Esophagus squamous epithelium (tissue), 5 donors: Measurements from ENCODE around the gene LRRC17. TPM values are rescaled to one million over a fixed set of nuclear protein-coding genes. Genes with fewer than 3 reads are reported as not detected.

Experiments
- DNase-seq: peaks from one replicate; lab custom pipeline; 2025; lab: John Stamatoyannopoulos, UW
- H3K27ac ChIP-seq, 4 donors: fragments of 200-600 bp; sonication (generic); one replicate each; pipeline ENCODE4 v1.5.1; 2016 to 2019; ENCODE audit warnings: mild to moderate bottlenecking in 1 of 4
- H3K27me3 ChIP-seq, 4 donors: fragments of 200-600 bp; sonication (generic); 1 replicate in 3 of 4; 2 replicates in 1 of 4; pipeline versions ENCODE4 v1.5.1 to v1.6.0; 2017 to 2021; ENCODE audit warnings: antibody characterized with exemption in 1 of 4
- H3K36me3 ChIP-seq, 3 donors: fragments of 200-600 bp; sonication (generic); one replicate each; pipeline ENCODE4 v1.5.1; 2016 to 2019
- H3K4me1 ChIP-seq, 3 donors: fragments of 200-600 bp; sonication (generic); one replicate each; pipeline ENCODE4 v1.5.1; 2017 to 2019
- H3K4me3 ChIP-seq, 4 donors: fragments of 200-600 bp; sonication (generic); 1 replicate in 3 of 4; 2 replicates in 1 of 4; pipeline ENCODE4 v1.5.1; 2016 to 2019; ENCODE audit warnings: mild to moderate bottlenecking in 2 of 4, moderate library complexity in 1 of 4
- H3K9me3 ChIP-seq, 3 donors: fragments of 200-600 bp; sonication (generic); one replicate each; pipeline ENCODE4 v1.5.1; 2016 to 2019
- CTCF ChIP-seq, 6 experiments: fragments of 450-650 bp in 4 of 6; fragments of 200-600 bp in 2 of 6; sonication (generic) in 2 of 6; IDR thresholded peaks; one replicate each; pipeline ENCODE4 v1.5.1; 2016 to 2019; ENCODE audit warnings: antibody characterized with exemption in 6 of 6, mild to moderate bottlenecking in 4 of 6, moderate library complexity in 4 of 6
- POLR2A ChIP-seq, 4 donors: fragments of 450-650 bp; IDR thresholded peaks; one replicate each; pipeline ENCODE4 v1.6.1; 2017; ENCODE audit warnings: antibody characterized with exemption in 4 of 4, mild to moderate bottlenecking in 4 of 4, moderate library complexity in 3 of 4
- WGBS, 2 donors: methylation state at CpG; one replicate each; pipeline ENCODE4 v1.1.5; 2018; 5-methylcytosine and 5-hydroxymethylcytosine counted together
- intact Hi-C: fragments of 100-400 bp; cut with DNase I; formaldehyde crosslinking; loops from one replicate; pipeline ENCODE4 v1.15.0; 2022
- total RNA-seq, 4 donors: library from RNA; depleted of rRNA; stranded (reverse); fragments of >200 nt; gene quantifications; one replicate each; pipeline ENCODE4 v1.1.0, GENCODE V29; 2016
- donor health status: DM: yes; HTN: yes; CAD: no.

LRRC17 gene
- total RNA-seq, 4 donors from 2014 or later = 0.26 to 2.5 (median 1.1) TPM; not detected in 1

DNA sequence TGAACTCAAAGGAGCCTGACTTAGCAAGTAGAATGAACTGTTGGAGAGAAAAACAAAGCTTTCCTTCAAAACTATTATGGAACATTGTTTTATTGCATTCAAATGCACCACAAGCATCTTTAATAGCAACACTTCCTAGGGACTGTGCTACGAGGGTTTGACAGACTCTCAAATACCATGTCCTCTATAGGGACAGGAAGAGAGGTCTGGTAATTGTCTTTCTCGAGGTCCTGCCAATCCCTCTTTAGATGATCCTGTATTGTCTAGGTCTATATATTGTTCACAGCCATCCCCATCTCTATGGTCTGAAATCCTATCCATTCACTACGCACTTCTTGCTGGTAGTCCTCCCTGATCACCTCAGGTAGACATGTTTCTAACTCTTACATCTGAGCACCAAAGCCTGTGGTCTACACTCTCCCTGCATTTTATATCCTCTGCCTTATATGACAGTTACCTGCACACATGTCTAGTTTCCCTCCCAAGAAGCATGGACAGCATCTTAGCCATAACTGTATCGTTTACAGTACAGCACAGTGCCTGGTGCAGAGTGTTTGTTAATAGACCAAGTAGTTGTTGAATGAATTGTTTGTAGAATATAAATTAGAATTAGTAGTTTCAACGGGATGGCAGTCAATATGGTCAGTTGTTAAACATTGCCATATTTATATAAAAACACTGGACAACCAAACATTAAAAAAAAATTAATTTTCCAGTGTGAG, 21.7 kb upstream of the LRRC17 start:
- peak overlapping the region in 1 of 4 donors; percentile 38 for H3K27ac ChIP-seq
- no peak overlapping the region for H3K4me3 ChIP-seq
- no peaks in the 10 kb centered on the region for H3K36me3 ChIP-seq
- no peaks in the 10 kb centered on the region for H3K9me3 ChIP-seq
- intact Hi-C loops = no loop called here
- no peak for DNase-seq
- H3K4me1 ChIP-seq = peaks cover 9 to 32% (median 17%) of the 10 kb centered on the region in 3 donors
- WGBS, 2 donors = 50 to 58% methylated on average over 5 of the region's 5 CpGs
- no peaks in the 10 kb centered on the region for H3K27me3 ChIP-seq
- TF ChIP-seq POLR2A (IDR thresholded peaks at IDR 0.05) (no peak), CTCF (IDR thresholded peaks at IDR 0.05) (no peak)

GRCh38 chr7:102891693-102892261, 21.0 kb upstream of the LRRC17 start:
- Histone ChIP-seq H3K9me3 (no peaks in the 10 kb centered on the region), H3K27ac (no peak overlapping the region), H3K27me3 (no peaks in the 10 kb centered on the region), H3K4me1 (peaks cover 9 to 39% (median 17%) of the 10 kb centered on the region in 3 donors), H3K4me3 (no peak overlapping the region), H3K36me3 (no peaks in the 10 kb centered on the region)
- no peak for DNase-seq
- intact Hi-C loops = no loop called here
- no peak for TF ChIP-seq POLR2A (IDR thresholded peaks at IDR 0.05)
- 45 to 51% methylated on average over 1 of the region's 1 CpG for WGBS, 2 donors

- Histone ChIP-seq H3K27me3 (no peaks in the 10 kb centered on the region), H3K36me3 (no peaks in the 10 kb centered on the region), H3K9me3 (no peaks in the 10 kb centered on the region), H3K4me1 (peaks cover 9 to 48% (median 17%) of the 10 kb centered on the region in 3 donors), H3K27ac (no peak overlapping the region), H3K4me3 (no peak overlapping the region)
- no peak for DNase-seq
- no peak for TF ChIP-seq CTCF (IDR thresholded peaks at IDR 0.05)
- no peak for TF ChIP-seq POLR2A (IDR thresholded peaks at IDR 0.05)
- intact Hi-C loops = no loop called here
- 43 to 59% methylated on average over 1 of the region's 1 CpG for WGBS, 2 donors
Observed at GRCh38 chr7:102892631-102893278, 20.0 kb upstream of the LRRC17 start.

- Histone ChIP-seq H3K9me3 (no peaks in the 10 kb centered on the region), H3K4me3 (no peak overlapping the region), H3K4me1 (peaks cover 4 to 48% (median 17%) of the 10 kb centered on the region in 3 donors), H3K36me3 (no peaks in the 10 kb centered on the region), H3K27ac (peak overlapping the region in 2 of 4 donors; percentile 13 to 36), H3K27me3 (no peaks in the 10 kb centered on the region)
- no peak for DNase-seq
- 58 to 59% methylated on average over 2 to 3 of the region's 3 CpGs for WGBS, 2 donors
- TF ChIP-seq CTCF (IDR thresholded peaks at IDR 0.05) (no peak), POLR2A (IDR thresholded peaks at IDR 0.05) (no peak)
- intact Hi-C loops = no loop called here
Observed at GRCh38 chr7:102895602-102896001, 17.2 kb upstream of the LRRC17 start.

GRCh38 chr7:102896585-102896984, 16.2 kb upstream of the LRRC17 start:
- no peak for TF ChIP-seq CTCF (IDR thresholded peaks at IDR 0.05)
- no peak for TF ChIP-seq POLR2A (IDR thresholded peaks at IDR 0.05)
- DNase-seq = no peak
- Histone ChIP-seq H3K4me1 (peaks cover 0 to 38% (median 7%) of the 10 kb centered on the region in 3 donors), H3K27me3 (no peaks in the 10 kb centered on the region), H3K4me3 (no peak overlapping the region), H3K9me3 (no peaks in the 10 kb centered on the region), H3K27ac (no peak overlapping the region), H3K36me3 (no peaks in the 10 kb centered on the region)
- intact Hi-C loops = no loop called here
